PC-9 (cell line): ENCODE results near the gene GLRA3. TPM values are rescaled to one million over a fixed set of nuclear protein-coding genes. Genes with fewer than 3 reads are reported as not detected.
"Not testable (repeated sequence)": the region's sequence is repeated elsewhere in the genome, so short reads cannot be mapped to it uniquely, and the experiment has no call there.

ENCODE experiments used
- BruUV-seq: library from RNA; stranded (reverse); fragments of 400-500 nt; replicated peaks from 2 replicates; lab custom pipeline; 2021; lab: Mats Ljungman, UMichigan
- CTCF ChIA-PET: fragments of 300-600 bp; sonication (Branson Sonifier 250); formaldehyde crosslinking; loops from one replicate; lab custom pipeline; 2022; ENCODE audit warnings: antibody characterized with exemption; lab: Charles Lee
- POLR2A ChIA-PET: fragments of 300-600 bp; sonication (Branson Sonifier 250); formaldehyde crosslinking; loops from one replicate; lab custom pipeline; 2022; ENCODE audit warnings: antibody characterized with exemption; ENCODE audit not compliant: unreplicated experiment; lab: Charles Lee
- DNase-seq, 2 experiments: peaks; one replicate each; pipeline versions ENCODE4 v3.0.0 to v3.0.0-alpha.2; 2015 to 2022; ENCODE audit warnings: mixed read lengths in 1 of 2
- H2AFZ ChIP-seq: fragments of 200-600 bp; sonication (generic); 2 replicates; pipeline ENCODE4 v1.8.1; 2017; ENCODE audit warnings: antibody characterized with exemption
- H3F3A ChIP-seq: fragments of 200-600 bp; sonication (generic); 2 replicates; pipeline ENCODE4 v1.8.1; 2017; ENCODE audit warnings: antibody characterized with exemption, mild to moderate bottlenecking, low read depth; ENCODE audit not compliant: insufficient read depth
- H3K27ac ChIP-seq: fragments of 200-600 bp; sonication (generic); 2 replicates; pipeline ENCODE4 v1.6.1; 2016; ENCODE audit warnings: mixed run types
- H3K27me3 ChIP-seq: fragments of 200-600 bp; sonication (generic); 2 replicates; pipeline ENCODE4 v1.6.1; 2016; ENCODE audit warnings: low read depth, mixed run types; ENCODE audit not compliant: insufficient read depth
- H3K36me3 ChIP-seq: fragments of 200-600 bp; sonication (generic); 2 replicates; pipeline ENCODE4 v1.6.1; 2016; ENCODE audit warnings: low read depth, mixed run types
- H3K4me1 ChIP-seq: fragments of 200-600 bp; sonication (generic); replicated peaks from 2 replicates; pipeline ENCODE4 v1.6.1; 2016; ENCODE audit warnings: mixed run types; ENCODE audit not compliant: insufficient read depth
- H3K4me2 ChIP-seq: fragments of 200-600 bp; sonication (generic); 2 replicates; pipeline ENCODE4 v1.6.1; 2017; ENCODE audit warnings: mixed run types
- H3K4me3 ChIP-seq: fragments of 200-600 bp; sonication (generic); 2 replicates; pipeline ENCODE4 v1.6.1; 2016; ENCODE audit warnings: mixed run types
- H3K79me2 ChIP-seq: fragments of 200-600 bp; sonication (generic); 2 replicates; pipeline ENCODE4 v1.6.1; 2017; ENCODE audit warnings: low read depth, mixed run types
- H3K9me2 ChIP-seq: fragments of 200-600 bp; sonication (generic); 2 replicates; pipeline ENCODE4 v1.8.1; 2017; ENCODE audit warnings: mild to moderate bottlenecking; ENCODE audit not compliant: insufficient read depth
- H3K9me3 ChIP-seq: fragments of 200-600 bp; sonication (generic); 2 replicates; pipeline ENCODE4 v1.8.1; 2016; ENCODE audit warnings: low read depth; ENCODE audit not compliant: insufficient read depth
- H4K20me1 ChIP-seq: fragments of 200-600 bp; sonication (generic); 2 replicates; pipeline ENCODE4 v1.8.1; 2017; ENCODE audit not compliant: insufficient read depth
- CTCF ChIP-seq: fragments of 200-600 bp; sonication (generic); conservative IDR thresholded peaks from 2 replicates; pipeline ENCODE4 v1.6.1; 2017; ENCODE audit warnings: mixed run types, antibody characterized with exemption, mild to moderate bottlenecking, moderate library complexity
- EZH2 ChIP-seq: fragments of 200-600 bp; sonication (generic); IDR thresholded peaks from 2 replicates; pipeline ENCODE4 v1.8.0; 2017; ENCODE audit warnings: antibody characterized with exemption, low read depth
- intact Hi-C: fragments of 100-400 bp; cut with micrococcal nuclease; formaldehyde crosslinking; loops from one replicate; pipeline ENCODE4 v1.10.0; 2022; ENCODE audit not compliant: unreplicated experiment
- total RNA-seq: library from RNA; stranded (reverse); gene quantifications from 2 replicates; pipeline ENCODE4 v1.2.3, GENCODE V29; 2021

Gene GLRA3
- total RNA-seq, 1 experiment from 2014 or later, result 0.39 TPM

GRCh38 chr4:174805746-174806145, 23.3 kb downstream of the GLRA3 start:
- intact Hi-C loops, result no loop called here
- H3K4me1 ChIP-seq, result no peaks in the 10 kb centered on the region
- TF ChIP-seq CTCF (no peak), EZH2 (no peak)

GRCh38 chr4:174794543-174795094, 34.4 kb downstream of the GLRA3 start:
- H3K79me2 ChIP-seq, result no peaks in the 10 kb centered on the region
- POLR2A ChIA-PET, result no interaction called here
- no peak overlapping the region for H3K4me2 ChIP-seq
- no peak overlapping the region for H3K4me3 ChIP-seq
- no peak for TF ChIP-seq CTCF
- no peak for TF ChIP-seq EZH2
- H3K27ac ChIP-seq, result no peak overlapping the region
- no peaks in the 10 kb centered on the region for H3K4me1 ChIP-seq
- H3K36me3 ChIP-seq, result no peaks in the 10 kb centered on the region
- no peaks in the 10 kb centered on the region for H3K27me3 ChIP-seq
- H3K9me2 ChIP-seq, result no peaks in the 10 kb centered on the region
- no peaks in the 10 kb centered on the region for H3F3A ChIP-seq
- intact Hi-C loops, result no loop called here
- H4K20me1 ChIP-seq, result no peaks in the 10 kb centered on the region
- BruUV-seq, result no TSS peak
- CTCF ChIA-PET, result no interaction called here
- DNase-seq, result no peak
- H3K9me3 ChIP-seq, result no peaks in the 10 kb centered on the region
- no peak overlapping the region for H2AFZ ChIP-seq

More at GRCh38 chr4:174805746-174806145, 23.3 kb downstream of the GLRA3 start:
- Histone ChIP-seq H3K27me3 (no peaks in the 10 kb centered on the region), H3K4me3 (no peak overlapping the region), H3K79me2 (no peaks in the 10 kb centered on the region), H3K4me2 (no peak overlapping the region), H4K20me1 (no peaks in the 10 kb centered on the region), H2AFZ (no peak overlapping the region), H3K36me3 (no peaks in the 10 kb centered on the region), H3F3A (no peaks in the 10 kb centered on the region), H3K9me3 (no peaks in the 10 kb centered on the region), H3K9me2 (no peaks in the 10 kb centered on the region), H3K27ac (no peak overlapping the region)
- ChIA-PET CTCF (no interaction called here), POLR2A (no interaction called here)
- DNase-seq, result no peak
- BruUV-seq, result no TSS peak

DNA sequence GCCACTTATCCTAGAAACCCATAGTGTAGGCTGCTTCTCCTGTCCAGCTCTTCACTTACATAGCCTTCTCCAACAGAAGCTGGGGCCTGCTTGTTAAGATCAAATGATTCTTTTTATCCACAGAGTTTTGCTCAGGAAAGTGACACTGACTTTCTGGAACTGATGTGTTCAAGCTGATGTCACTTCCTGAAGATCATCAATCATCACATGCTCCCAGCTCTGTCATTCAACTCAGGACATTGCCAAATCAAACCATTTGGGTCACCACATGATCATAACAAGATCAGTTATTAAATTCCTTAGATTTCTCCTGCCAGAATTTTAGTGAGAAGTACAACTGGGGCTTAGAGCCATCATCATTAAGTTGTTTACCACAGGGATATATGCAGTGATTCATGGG, 39.4 kb downstream of the GLRA3 start:
- no peak for TF ChIP-seq CTCF
- H3K27me3 ChIP-seq, result no peaks in the 10 kb centered on the region
- intact Hi-C loops, result no loop called here
- ChIA-PET POLR2A (no interaction called here), CTCF (no interaction called here)
- H3K4me3 ChIP-seq, result no peak overlapping the region
- DNase-seq, result no peak
- H3K9me2 ChIP-seq, result no peaks in the 10 kb centered on the region
- no peaks in the 10 kb centered on the region for H3K79me2 ChIP-seq
- no peak overlapping the region for H2AFZ ChIP-seq
- no peak overlapping the region for H3K27ac ChIP-seq
- BruUV-seq, result no TSS peak
- no peaks in the 10 kb centered on the region for H4K20me1 ChIP-seq
- no peak overlapping the region for H3K4me2 ChIP-seq
- no peaks in the 10 kb centered on the region for H3K4me1 ChIP-seq
- H3K36me3 ChIP-seq, result no peaks in the 10 kb centered on the region
- no peaks in the 10 kb centered on the region for H3K9me3 ChIP-seq
- H3F3A ChIP-seq, result no peaks in the 10 kb centered on the region

GRCh38 chr4:174778274-174778986, 50.6 kb downstream of the GLRA3 start:
- CTCF ChIA-PET, DNase-seq, H3K4me3 ChIP-seq, intact Hi-C loops, POLR2A ChIA-PET, H3K79me2 ChIP-seq, H3K27ac ChIP-seq, H4K20me1 ChIP-seq, H2AFZ ChIP-seq, BruUV-seq, H3K9me3 ChIP-seq, H3F3A ChIP-seq, H3K36me3 ChIP-seq, H3K4me2 ChIP-seq, H3K4me1 ChIP-seq, H3K27me3 ChIP-seq, H3K9me2 ChIP-seq: not testable (repeated sequence)
